HG02943 (cell line): Measurements from ENCODE around the gene SH3D19.
"Not testable (repeated sequence)": the region's sequence is repeated elsewhere in the genome, so short reads cannot be mapped to it uniquely, and the experiment has no call there.

Source experiments
- ATAC-seq: cut with Tn5 transposase; IDR thresholded peaks from one replicate; pipeline ENCODE4 v1.9.1; 2021; ENCODE audit warnings: mild to moderate bottlenecking, low read depth, moderate library complexity; ENCODE audit not compliant: unreplicated experiment

SH3D19 gene

DNA sequence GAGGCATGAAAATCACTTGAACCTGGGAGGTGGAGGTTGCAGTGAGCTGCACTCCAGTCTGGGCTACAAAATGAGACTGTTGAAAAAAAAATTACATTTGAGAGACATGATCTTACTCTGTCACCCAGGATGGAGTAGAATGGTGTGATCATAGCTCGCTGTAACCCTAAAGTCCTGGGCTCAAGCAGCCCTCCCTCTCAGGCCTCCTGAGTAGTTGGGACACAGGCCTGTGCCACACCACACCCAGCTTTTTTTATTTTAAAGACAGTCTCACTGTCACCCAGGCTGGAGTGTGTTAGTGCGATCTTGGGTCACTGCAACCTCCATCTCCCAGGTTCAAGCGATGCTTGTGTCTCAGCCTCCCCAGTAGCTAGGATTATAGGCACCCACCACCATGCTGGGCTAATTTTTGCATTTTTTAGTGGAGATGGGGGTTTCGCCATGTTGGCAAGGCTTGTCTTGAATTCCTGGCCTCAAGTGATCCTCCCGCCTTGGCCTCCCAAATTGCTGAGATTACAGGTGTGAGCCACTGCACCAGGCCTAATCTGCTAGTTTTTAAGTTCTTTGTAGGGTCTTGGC lies 219.9 kb downstream of the SH3D19 start:
- no peak for ATAC-seq

DNA sequence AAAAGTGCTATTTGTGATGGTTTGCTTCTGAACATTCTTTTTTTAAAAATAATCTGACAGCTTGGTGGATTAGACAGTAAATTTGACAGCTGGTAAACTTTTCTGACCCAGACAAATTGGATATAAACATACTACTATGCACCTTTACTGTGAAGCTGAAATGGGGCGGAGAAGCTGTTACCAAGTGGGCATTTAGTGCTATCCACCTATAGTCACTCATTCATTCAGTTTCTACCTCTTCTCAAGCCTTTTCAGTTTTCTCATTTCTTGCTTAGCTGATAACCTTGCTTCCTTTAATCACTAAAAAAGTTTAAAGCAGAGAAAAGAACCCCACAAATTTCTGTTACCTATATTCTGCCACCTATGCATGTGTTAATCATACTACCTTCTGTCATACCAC lies 220.8 kb downstream of the SH3D19 start:
- ATAC-seq: no peak

DNA sequence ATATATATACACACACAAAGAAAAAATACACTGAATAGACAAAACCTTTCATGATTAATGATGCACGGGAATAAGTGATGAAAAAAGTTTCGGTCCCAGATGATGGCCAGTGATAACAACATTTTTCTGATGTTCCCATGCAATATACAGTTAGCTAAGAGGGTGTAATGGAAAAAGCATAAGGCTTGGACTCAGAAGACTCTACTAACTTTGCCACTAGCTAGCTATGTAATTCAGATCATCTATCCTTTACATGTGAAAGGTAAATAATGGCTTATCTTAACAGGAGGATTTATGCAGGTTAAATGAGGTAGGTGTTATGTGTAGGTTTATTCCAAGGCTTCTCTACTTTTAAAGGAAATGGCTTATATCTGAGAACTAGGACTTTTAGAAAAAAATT lies 221.6 kb downstream of the SH3D19 start:
- no peak for ATAC-seq

GRCh38 chr4:151100531-151100930 lies 224.9 kb downstream of the SH3D19 start:
- no peak for ATAC-seq

DNA sequence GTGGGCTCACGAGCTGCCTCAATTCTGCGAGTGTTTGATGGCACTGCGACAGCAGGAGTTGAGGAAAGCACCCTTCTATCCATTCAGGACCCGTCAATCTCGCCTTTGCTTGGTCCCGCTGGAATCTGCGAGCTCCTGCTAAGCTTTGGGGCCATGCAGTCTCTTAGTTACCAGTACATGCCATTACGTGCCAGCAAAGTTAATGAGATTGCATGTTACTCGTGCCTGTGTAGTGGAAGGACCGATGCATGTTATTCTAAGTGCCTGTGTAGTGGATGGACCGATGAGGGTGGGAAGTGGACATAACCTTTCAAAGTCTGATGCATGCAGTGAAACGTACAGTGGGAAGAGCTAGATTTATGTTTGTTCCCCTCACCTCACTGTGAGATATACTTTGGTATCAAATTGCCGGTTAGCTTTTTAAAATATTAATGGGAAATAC lies 225.4 kb downstream of the SH3D19 start:
- ATAC-seq: no peak

GRCh38 chr4:151099229-151099975 lies 226.0 kb downstream of the SH3D19 start, which contains the start of gene RPS3A:
TSS of gene RPS3A (plus strand) at chr4:151099628. CDS start at chr4:151099653, 25 bp downstream.
- ATAC-seq: peak; percentile 95

GRCh38 chr4:151098979-151099228 lies 226.5 kb downstream of the SH3D19 start:
- ATAC-seq: no peak

DNA sequence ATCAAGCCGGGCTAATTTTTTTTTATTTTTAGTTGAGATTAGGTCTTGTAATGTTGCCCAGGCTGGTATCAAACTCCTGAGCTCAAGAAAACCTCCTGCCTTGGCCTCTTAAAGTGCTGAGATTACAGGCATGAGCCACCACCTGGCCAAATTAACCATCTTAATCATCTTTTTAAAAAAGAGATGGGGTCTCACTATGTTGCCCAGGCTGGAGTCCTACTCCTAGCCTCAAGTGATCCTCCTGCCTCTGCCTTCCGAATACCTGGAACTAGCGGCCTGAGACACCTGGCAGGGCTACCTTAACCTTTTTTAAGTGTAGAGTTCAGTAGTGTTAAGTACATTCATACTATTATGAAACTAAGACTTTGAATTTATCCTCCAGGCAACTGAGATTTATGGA lies 227.6 kb downstream of the SH3D19 start:
- ATAC-seq: no peak

GRCh38 chr4:151095142-151095541 lies 230.3 kb downstream of the SH3D19 start:
- no peak for ATAC-seq

DNA sequence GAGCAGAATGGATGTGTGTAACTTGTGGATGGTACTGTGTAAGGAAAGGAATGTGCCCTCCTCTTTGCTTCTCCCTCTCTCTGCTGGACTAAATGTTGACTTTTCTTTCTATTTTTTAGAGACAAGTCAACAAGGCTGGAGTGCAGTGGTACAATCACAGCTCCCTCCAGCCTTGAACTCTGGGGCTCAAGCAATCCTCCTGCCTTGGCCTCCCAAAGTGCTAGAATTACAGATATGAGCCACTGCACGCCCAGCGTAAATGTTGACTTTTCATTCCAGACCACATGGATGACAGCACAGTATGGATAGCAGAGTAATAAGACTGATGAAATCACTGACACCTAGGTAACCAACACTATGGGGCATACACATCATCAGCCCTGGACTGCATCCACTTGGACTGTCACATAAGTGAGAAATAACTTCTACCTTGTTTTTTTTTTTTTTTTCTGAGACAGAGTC lies 231.1 kb downstream of the SH3D19 start:
- ATAC-seq: no peak

DNA sequence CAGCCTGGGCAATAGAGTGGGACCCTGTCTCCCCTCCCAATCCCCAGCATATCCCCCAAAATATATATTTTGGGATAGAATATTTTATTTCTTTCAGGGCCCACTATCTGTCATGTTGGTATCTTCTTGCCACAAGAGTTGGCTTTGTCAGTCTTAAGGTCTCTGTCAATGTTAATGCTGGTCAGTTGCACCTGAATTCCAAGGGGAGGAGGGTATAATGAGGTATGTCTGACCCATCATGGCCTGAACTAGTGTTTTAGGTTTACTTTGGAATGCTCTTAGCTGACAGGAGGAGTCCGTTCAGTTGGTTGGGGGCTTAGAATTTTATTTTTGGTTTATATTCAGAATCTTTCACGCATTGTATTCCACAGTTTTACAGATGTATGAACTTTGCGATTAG lies 232.2 kb downstream of the SH3D19 start:
- ATAC-seq: no peak

- ATAC-seq: no peak
Measured at GRCh38 chr4:151092488-151092887, 232.9 kb downstream of the SH3D19 start.

DNA sequence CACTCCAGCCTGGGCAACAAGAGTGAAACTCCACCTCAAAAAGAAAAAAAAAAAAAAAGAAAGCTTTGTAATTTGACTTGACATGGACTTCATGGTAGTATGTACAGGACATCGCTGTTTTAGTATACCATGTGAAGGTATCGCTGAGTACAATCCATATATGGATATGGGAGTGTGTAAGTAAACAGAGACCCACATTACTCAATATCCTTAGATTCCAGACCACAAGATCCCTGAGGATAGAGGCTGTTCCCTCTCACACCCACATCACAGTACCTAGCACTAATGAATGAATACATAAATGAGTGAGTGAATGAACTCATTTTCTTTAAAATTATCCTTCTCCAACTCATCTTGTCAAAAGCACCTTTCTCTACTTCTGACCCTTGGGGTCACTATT lies 234.4 kb downstream of the SH3D19 start:
- ATAC-seq: no peak

DNA sequence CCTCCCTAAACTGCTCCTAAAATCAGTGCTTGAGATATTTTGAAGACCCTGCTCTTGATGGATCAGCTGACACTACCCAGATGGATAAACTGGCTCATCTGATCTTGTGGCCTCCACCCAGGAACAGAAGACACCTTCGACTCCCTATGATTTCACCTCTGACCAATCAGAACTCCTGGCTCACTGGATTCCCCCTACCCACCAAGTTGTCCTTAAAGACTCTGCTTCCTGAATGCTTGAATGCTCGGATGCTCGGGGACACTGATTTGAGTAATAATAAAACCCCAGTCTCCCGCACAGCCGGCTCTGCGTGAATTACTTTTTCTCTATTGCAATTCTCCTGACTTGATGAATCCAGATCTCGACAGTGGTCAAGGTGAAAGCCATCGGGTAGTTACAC lies 237.9 kb downstream of the SH3D19 start:
- ATAC-seq: no peak

- ATAC-seq: not testable (repeated sequence)
Measured at GRCh38 chr4:151077978-151078377, 247.4 kb downstream of the SH3D19 start.

DNA sequence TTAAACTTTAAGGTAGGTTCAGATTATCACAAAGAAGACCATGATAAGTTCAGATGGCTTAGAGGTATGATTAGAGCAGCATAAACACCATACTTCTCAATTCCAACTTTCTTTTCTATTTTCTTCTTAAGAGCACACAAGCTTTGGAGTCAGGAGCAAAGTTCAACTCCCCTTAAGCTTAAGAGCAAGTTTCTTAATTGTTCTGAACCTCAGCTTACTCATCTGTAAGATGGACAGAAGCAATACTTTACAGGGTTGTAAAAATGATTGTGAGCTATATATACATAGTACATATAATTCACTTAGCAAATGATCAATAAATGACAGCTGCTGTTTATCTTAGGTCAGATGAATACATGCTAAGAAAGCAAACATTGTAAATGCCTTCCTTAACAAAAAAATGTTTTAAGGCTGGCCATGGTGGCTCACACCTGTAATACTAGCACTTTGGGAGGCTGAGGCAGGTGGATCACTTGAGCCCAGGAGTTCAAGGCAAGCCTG lies 250.9 kb downstream of the SH3D19 start:
- ATAC-seq: no peak
